ENCODE results near the gene TRMT1. TPM values are rescaled to one million over a fixed set of nuclear protein-coding genes. Genes with fewer than 3 reads are reported as not detected.

TRMT1 gene
- total RNA-seq, 1 donor from 2014 or later: 49.9 TPM

- no peak overlapping the region for H3K4me3 ChIP-seq (ENCODE audit: low read depth, low read length)
- no peak for TF ChIP-seq CTCF (conservative IDR thresholded peaks at IDR 0.05; ENCODE audit: low read depth, low read length)
- DNase-seq (ENCODE audit: low read depth): no peak
Observed at GRCh38 chr19:13086341-13086740, 30.2 kb downstream of the TRMT1 start.

- no peak for DNase-seq (ENCODE audit: low read depth)
- TF ChIP-seq CTCF (conservative IDR thresholded peaks at IDR 0.05; ENCODE audit: low read depth, low read length): no peak
- no peak overlapping the region for H3K4me3 ChIP-seq (ENCODE audit: low read depth, low read length)
Observed at GRCh38 chr19:13085666-13086065, 30.9 kb downstream of the TRMT1 start.

- H3K4me3 ChIP-seq (ENCODE audit: low read depth, low read length): no peak overlapping the region
- DNase-seq (ENCODE audit: low read depth): no peak
- TF ChIP-seq CTCF (conservative IDR thresholded peaks at IDR 0.05; ENCODE audit: low read depth, low read length): no peak
Observed at GRCh38 chr19:13083627-13084026, 32.9 kb downstream of the TRMT1 start.

GRCh38 chr19:13083008-13083404, 33.5 kb downstream of the TRMT1 start:
- TF ChIP-seq CTCF (conservative IDR thresholded peaks at IDR 0.05; ENCODE audit: low read depth, low read length): no peak

GRCh38 chr19:13082192-13083007, 34.1 kb downstream of the TRMT1 start:
- DNase-seq (ENCODE audit: low read depth): no peak
- TF ChIP-seq CTCF (conservative IDR thresholded peaks at IDR 0.05; ENCODE audit: low read depth, low read length): peak; percentile 44
- no peak overlapping the region for H3K4me3 ChIP-seq (ENCODE audit: low read depth, low read length)

More at GRCh38 chr19:13083008-13083404, 33.5 kb downstream of the TRMT1 start:
- no peak overlapping the region for H3K4me3 ChIP-seq (ENCODE audit: low read depth, low read length)
- DNase-seq (ENCODE audit: low read depth): no peak

- no peak overlapping the region for H3K4me3 ChIP-seq (ENCODE audit: low read depth, low read length)
- no peak for TF ChIP-seq CTCF (conservative IDR thresholded peaks at IDR 0.05; ENCODE audit: low read depth, low read length)
- DNase-seq (ENCODE audit: low read depth): no peak
Observed at GRCh38 chr19:13079542-13079986, 37.0 kb downstream of the TRMT1 start.

Data from epithelial cell of proximal tubule (primary cell).